ENCODE data around the gene C7orf57.
A peak's percentile ranks its signal among the peaks of the same experiment; 100 is the strongest.
"Not testable (repeated sequence)": the region's sequence is repeated elsewhere in the genome, so short reads cannot be mapped to it uniquely, and the experiment has no call there.

Gene C7orf57

GRCh38 chr7:48035301-48035966 lies at the start of gene C7orf57:
Gene C7orf57, plus strand, starts transcription at chr7:48035543. Its CDS starts 766 bp downstream, at chr7:48036309.
- peak; percentile 71 for DNase-seq (ENCODE audit: low read depth)

- no peak for DNase-seq (ENCODE audit: low read depth)
Measured at GRCh38 chr7:47988496-47989386, 46.6 kb upstream of the C7orf57 start.

- DNase-seq (ENCODE audit: low read depth) = not testable (repeated sequence)
Measured at GRCh38 chr7:47989607-47990400, 45.5 kb upstream of the C7orf57 start.

GRCh38 chr7:47990592-47990991 lies 44.8 kb upstream of the C7orf57 start:
- no peak for DNase-seq (ENCODE audit: low read depth)

GRCh38 chr7:47991270-47991669 lies 44.1 kb upstream of the C7orf57 start:
- no peak for DNase-seq (ENCODE audit: low read depth)

- peak; percentile 78 for DNase-seq (ENCODE audit: low read depth)
Measured at GRCh38 chr7:47991741-47992311, 43.5 kb upstream of the C7orf57 start.

GRCh38 chr7:47992446-47992845 lies 42.9 kb upstream of the C7orf57 start:
- no peak for DNase-seq (ENCODE audit: low read depth)

- DNase-seq (ENCODE audit: low read depth) = no peak
Measured at GRCh38 chr7:47999413-47999812, 35.9 kb upstream of the C7orf57 start.

- not testable (repeated sequence) for DNase-seq (ENCODE audit: low read depth)
Measured at GRCh38 chr7:48000164-48000563, 35.2 kb upstream of the C7orf57 start.

GRCh38 chr7:48004032-48004431 lies 31.3 kb upstream of the C7orf57 start:
- no peak for DNase-seq (ENCODE audit: low read depth)

- DNase-seq (ENCODE audit: low read depth) = no peak
Measured at GRCh38 chr7:48004638-48005037, 30.7 kb upstream of the C7orf57 start.

- no peak for DNase-seq (ENCODE audit: low read depth)
Measured at GRCh38 chr7:48006866-48007265, 28.5 kb upstream of the C7orf57 start.

- no peak for DNase-seq (ENCODE audit: low read depth)
Measured at GRCh38 chr7:48009257-48009656, 26.1 kb upstream of the C7orf57 start.

GRCh38 chr7:48009954-48010353 lies 25.4 kb upstream of the C7orf57 start:
- no peak for DNase-seq (ENCODE audit: low read depth)

GRCh38 chr7:48011323-48011722 lies 24.0 kb upstream of the C7orf57 start:
- no peak for DNase-seq (ENCODE audit: low read depth)

GRCh38 chr7:48011951-48012350 lies 23.4 kb upstream of the C7orf57 start:
- no peak for DNase-seq (ENCODE audit: low read depth)

GRCh38 chr7:48016641-48017040 lies 18.7 kb upstream of the C7orf57 start:
- DNase-seq (ENCODE audit: low read depth) = no peak

- no peak for DNase-seq (ENCODE audit: low read depth)
Measured at GRCh38 chr7:48017674-48018073, 17.7 kb upstream of the C7orf57 start.

- no peak for DNase-seq (ENCODE audit: low read depth)
Measured at GRCh38 chr7:48025624-48026023, 9.7 kb upstream of the C7orf57 start.

GRCh38 chr7:48028938-48029337 lies 6.4 kb upstream of the C7orf57 start, which contains the start of gene SUN3:
Gene SUN3, minus strand, starts transcription at chr7:48029107. Its CDS starts 169 bp downstream, at chr7:48028938.
- DNase-seq (ENCODE audit: low read depth) = no peak

- DNase-seq (ENCODE audit: low read depth) = no peak
Measured at GRCh38 chr7:48031111-48031510, 4.2 kb upstream of the C7orf57 start.

GRCh38 chr7:48033922-48034321 lies 1.4 kb upstream of the C7orf57 start:
- no peak for DNase-seq (ENCODE audit: low read depth)
